Activated T-cell treated with anti-CD3 and anti-CD28 coated beads, Interleukin-2, amount 50 U/mL, for 4 hours (primary cell): ENCODE results near the gene FYB2. TPM values are rescaled to one million over a fixed set of nuclear protein-coding genes. Genes with fewer than 3 reads are reported as not detected.
"Not testable (repeated sequence)": the region's sequence is repeated elsewhere in the genome, so short reads cannot be mapped to it uniquely, and the experiment has no call there.

Experiments used
- ATAC-seq, 2 donors: fragments of 200-7000 bp; cut with Tn5 transposase; one replicate each; pipeline ENCODE4 v1.10.0; 2021
- DNase-seq: peaks from one replicate; pipeline ENCODE4 v3.0.0-alpha.2; 2020
- H3K27me3 Mint-ChIP-seq: one replicate; pipeline ENCODE4 v1.8.0; 2021; ENCODE audit warnings: low read depth, mixed read lengths
- H3K36me3 Mint-ChIP-seq: one replicate; pipeline ENCODE4 v1.8.0; 2022; ENCODE audit warnings: mixed read lengths; ENCODE audit not compliant: insufficient read depth
- H3K4me1 Mint-ChIP-seq: one replicate; pipeline ENCODE4 v1.8.0; 2021; ENCODE audit warnings: low read depth, mixed read lengths
- H3K4me3 Mint-ChIP-seq: one replicate; pipeline ENCODE4 v1.8.0; 2021; ENCODE audit warnings: mild to moderate bottlenecking, moderate library complexity, mixed read lengths
- H3K9me3 Mint-ChIP-seq: one replicate; pipeline ENCODE4 v1.8.0; 2021; ENCODE audit warnings: mixed read lengths
- total RNA-seq, 3 donors: library from RNA; stranded (reverse); gene quantifications; one replicate each; pipeline ENCODE4 v1.2.1, GENCODE V29; 2021

Gene FYB2
- total RNA-seq, 3 donors from 2014 or later = not detected

- ATAC-seq (no peak), DNase-seq (no peak)
- no peaks in the 10 kb centered on the region for H3K36me3 Mint-ChIP-seq
- no peaks in the 10 kb centered on the region for H3K9me3 Mint-ChIP-seq
- H3K4me3 Mint-ChIP-seq = no peak overlapping the region
- no peaks in the 10 kb centered on the region for H3K4me1 Mint-ChIP-seq
- H3K27me3 Mint-ChIP-seq = peaks cover 3% of the 10 kb centered on the region
Observed at GRCh38 chr1:56795870-56796269, 23.3 kb downstream of the FYB2 start.

GRCh38 chr1:56790036-56790435, 29.2 kb downstream of the FYB2 start:
- no peak overlapping the region for H3K4me3 Mint-ChIP-seq
- no peaks in the 10 kb centered on the region for H3K9me3 Mint-ChIP-seq
- H3K36me3 Mint-ChIP-seq = no peaks in the 10 kb centered on the region
- ATAC-seq = no peak
- peaks cover 13% of the 10 kb centered on the region for H3K27me3 Mint-ChIP-seq
- DNase-seq = no peak
- no peaks in the 10 kb centered on the region for H3K4me1 Mint-ChIP-seq

- ATAC-seq (no peak), DNase-seq (no peak)
- Mint-ChIP-seq H3K4me1 (no peaks in the 10 kb centered on the region), H3K27me3 (peaks cover 13% of the 10 kb centered on the region), H3K4me3 (no peak overlapping the region), H3K36me3 (no peaks in the 10 kb centered on the region), H3K9me3 (no peaks in the 10 kb centered on the region)
Observed at GRCh38 chr1:56788588-56788987, 30.6 kb downstream of the FYB2 start.

- DNase-seq (no peak), ATAC-seq (no peak)
- Mint-ChIP-seq H3K4me3 (no peak overlapping the region), H3K9me3 (no peaks in the 10 kb centered on the region), H3K4me1 (no peaks in the 10 kb centered on the region), H3K27me3 (peaks cover 13% of the 10 kb centered on the region), H3K36me3 (no peaks in the 10 kb centered on the region)
Observed at GRCh38 chr1:56788102-56788501, 31.1 kb downstream of the FYB2 start.

- Mint-ChIP-seq H3K27me3 (peaks cover 13% of the 10 kb centered on the region), H3K9me3 (no peaks in the 10 kb centered on the region), H3K36me3 (no peaks in the 10 kb centered on the region), H3K4me1 (no peaks in the 10 kb centered on the region), H3K4me3 (no peak overlapping the region)
- no peak for ATAC-seq
- DNase-seq = no peak
Observed at GRCh38 chr1:56787330-56787729, 31.9 kb downstream of the FYB2 start.

- Mint-ChIP-seq H3K27me3 (no peaks in the 10 kb centered on the region), H3K9me3 (no peaks in the 10 kb centered on the region), H3K4me1 (no peaks in the 10 kb centered on the region), H3K4me3 (no peak overlapping the region), H3K36me3 (no peaks in the 10 kb centered on the region)
- no peak for DNase-seq
- no peak for ATAC-seq
Observed at GRCh38 chr1:56782773-56783172, 36.4 kb downstream of the FYB2 start.

GRCh38 chr1:56780826-56781225, 38.4 kb downstream of the FYB2 start:
- no peaks in the 10 kb centered on the region for H3K36me3 Mint-ChIP-seq
- DNase-seq = no peak
- no peak overlapping the region for H3K4me3 Mint-ChIP-seq
- H3K27me3 Mint-ChIP-seq = no peaks in the 10 kb centered on the region
- no peaks in the 10 kb centered on the region for H3K4me1 Mint-ChIP-seq
- ATAC-seq = no peak
- no peaks in the 10 kb centered on the region for H3K9me3 Mint-ChIP-seq

- no peak overlapping the region for H3K4me3 Mint-ChIP-seq
- DNase-seq (no peak), ATAC-seq (no peak)
- no peaks in the 10 kb centered on the region for H3K36me3 Mint-ChIP-seq
- H3K27me3 Mint-ChIP-seq = no peaks in the 10 kb centered on the region
- H3K4me1 Mint-ChIP-seq = peaks cover under 1% of the 10 kb centered on the region
- H3K9me3 Mint-ChIP-seq = no peaks in the 10 kb centered on the region
Observed at GRCh38 chr1:56780128-56780750, 39.0 kb downstream of the FYB2 start.

GRCh38 chr1:56777972-56778371, 41.2 kb downstream of the FYB2 start:
- Mint-ChIP-seq H3K4me1 (peaks cover 16% of the 10 kb centered on the region), H3K36me3 (no peaks in the 10 kb centered on the region), H3K9me3 (peaks cover 4% of the 10 kb centered on the region), H3K27me3 (no peaks in the 10 kb centered on the region), H3K4me3 (no peak overlapping the region)
- DNase-seq = no peak
- ATAC-seq = no peak

GRCh38 chr1:56774732-56775131, 44.5 kb downstream of the FYB2 start:
- not testable (repeated sequence) for H3K4me3 Mint-ChIP-seq, DNase-seq, H3K36me3 Mint-ChIP-seq, H3K9me3 Mint-ChIP-seq, H3K27me3 Mint-ChIP-seq, ATAC-seq
- H3K4me1 Mint-ChIP-seq = peaks cover 16% of the 10 kb centered on the region

- Mint-ChIP-seq H3K9me3 (peaks cover 4% of the 10 kb centered on the region), H3K4me3 (peak overlapping the region; percentile 27), H3K4me1 (peaks cover 16% of the 10 kb centered on the region), H3K36me3 (no peaks in the 10 kb centered on the region), H3K27me3 (no peaks in the 10 kb centered on the region)
- DNase-seq = no peak
- peak; percentile 50 to 62 for ATAC-seq
Observed at GRCh38 chr1:56774067-56774609, 45.1 kb downstream of the FYB2 start.

- peaks cover 4% of the 10 kb centered on the region for H3K9me3 Mint-ChIP-seq
- peaks cover 16% of the 10 kb centered on the region for H3K4me1 Mint-ChIP-seq
- no peak for ATAC-seq
- H3K27me3 Mint-ChIP-seq = no peaks in the 10 kb centered on the region
- no peak for DNase-seq
- peak overlapping the region; percentile 27 for H3K4me3 Mint-ChIP-seq
- H3K36me3 Mint-ChIP-seq = no peaks in the 10 kb centered on the region
Observed at GRCh38 chr1:56773341-56774066, 45.7 kb downstream of the FYB2 start.

- H3K36me3 Mint-ChIP-seq = no peaks in the 10 kb centered on the region
- DNase-seq (no peak), ATAC-seq (no peak)
- H3K4me3 Mint-ChIP-seq = no peak overlapping the region
- H3K9me3 Mint-ChIP-seq = peaks cover 4% of the 10 kb centered on the region
- peaks cover 16% of the 10 kb centered on the region for H3K4me1 Mint-ChIP-seq
- H3K27me3 Mint-ChIP-seq = peaks cover 6% of the 10 kb centered on the region
Observed at GRCh38 chr1:56771717-56772116, 47.5 kb downstream of the FYB2 start.

GRCh38 chr1:56758794-56759193, 60.4 kb downstream of the FYB2 start:
- H3K9me3 Mint-ChIP-seq = no peaks in the 10 kb centered on the region
- ATAC-seq (no peak), DNase-seq (no peak)
- H3K4me3 Mint-ChIP-seq = no peak overlapping the region
- peaks cover 10% of the 10 kb centered on the region for H3K27me3 Mint-ChIP-seq
- H3K4me1 Mint-ChIP-seq = no peaks in the 10 kb centered on the region
- no peaks in the 10 kb centered on the region for H3K36me3 Mint-ChIP-seq

GRCh38 chr1:56758135-56758534, 61.1 kb downstream of the FYB2 start:
- Mint-ChIP-seq H3K9me3 (no peaks in the 10 kb centered on the region), H3K27me3 (peaks cover 10% of the 10 kb centered on the region), H3K4me3 (no peak overlapping the region), H3K4me1 (no peaks in the 10 kb centered on the region), H3K36me3 (no peaks in the 10 kb centered on the region)
- no peak for DNase-seq
- ATAC-seq = no peak
